C4-2B (cell line): ENCODE data around the gene SMARCC1.

ENCODE experiments used
- H3K27ac ChIP-seq: fragments of 450-650 bp; 2 replicates; pipeline ENCODE4 v1.5.1; 2017
- ZFX ChIP-seq: fragments of 450-650 bp; IDR thresholded peaks from 2 replicates; pipeline ENCODE4 v1.6.1; 2017
- TF ChIP-seq, protein P1 (sequence below): fragments of 450-650 bp; conservative IDR thresholded peaks from 2 replicates; pipeline ENCODE4 v1.5.1; 2017; ENCODE audit warnings: mild to moderate bottlenecking

Gene SMARCC1

GRCh38 chr3:47666118-47666517 lies 115.6 kb downstream of the SMARCC1 start:
- H3K27ac ChIP-seq: no peak overlapping the region
- TF ChIP-seq, protein P1, sequence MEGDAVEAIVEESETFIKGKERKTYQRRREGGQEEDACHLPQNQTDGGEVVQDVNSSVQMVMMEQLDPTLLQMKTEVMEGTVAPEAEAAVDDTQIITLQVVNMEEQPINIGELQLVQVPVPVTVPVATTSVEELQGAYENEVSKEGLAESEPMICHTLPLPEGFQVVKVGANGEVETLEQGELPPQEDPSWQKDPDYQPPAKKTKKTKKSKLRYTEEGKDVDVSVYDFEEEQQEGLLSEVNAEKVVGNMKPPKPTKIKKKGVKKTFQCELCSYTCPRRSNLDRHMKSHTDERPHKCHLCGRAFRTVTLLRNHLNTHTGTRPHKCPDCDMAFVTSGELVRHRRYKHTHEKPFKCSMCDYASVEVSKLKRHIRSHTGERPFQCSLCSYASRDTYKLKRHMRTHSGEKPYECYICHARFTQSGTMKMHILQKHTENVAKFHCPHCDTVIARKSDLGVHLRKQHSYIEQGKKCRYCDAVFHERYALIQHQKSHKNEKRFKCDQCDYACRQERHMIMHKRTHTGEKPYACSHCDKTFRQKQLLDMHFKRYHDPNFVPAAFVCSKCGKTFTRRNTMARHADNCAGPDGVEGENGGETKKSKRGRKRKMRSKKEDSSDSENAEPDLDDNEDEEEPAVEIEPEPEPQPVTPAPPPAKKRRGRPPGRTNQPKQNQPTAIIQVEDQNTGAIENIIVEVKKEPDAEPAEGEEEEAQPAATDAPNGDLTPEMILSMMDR: no peak
- TF ChIP-seq ZFX: no peak

DNA sequence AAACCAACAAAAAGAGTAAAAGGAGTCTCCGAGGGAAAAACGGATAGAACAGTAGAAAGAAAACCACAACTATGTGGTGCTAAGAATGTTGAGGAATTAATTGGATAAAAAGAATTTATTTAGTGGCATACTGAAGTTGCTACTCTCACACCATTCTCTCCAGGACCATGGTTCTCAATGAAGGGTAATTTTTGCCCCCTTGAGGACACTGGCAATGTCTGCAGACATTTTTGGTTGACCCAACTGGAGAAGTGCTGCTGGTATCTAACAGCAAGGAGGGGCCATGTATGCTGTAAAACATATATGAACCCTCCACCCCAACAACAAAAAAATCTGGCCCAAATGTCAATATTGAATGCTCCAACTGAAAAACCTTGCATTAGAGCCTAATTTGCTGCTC lies 117.2 kb downstream of the SMARCC1 start:
- no peak overlapping the region for H3K27ac ChIP-seq
- TF ChIP-seq, protein P1: peak; percentile 27; the same call in 1 of the 2 replicates
- no peak for TF ChIP-seq ZFX

- no peak overlapping the region for H3K27ac ChIP-seq
- TF ChIP-seq, protein P1: no peak
- no peak for TF ChIP-seq ZFX
Observed at GRCh38 chr3:47663630-47664240, 118.0 kb downstream of the SMARCC1 start.

DNA sequence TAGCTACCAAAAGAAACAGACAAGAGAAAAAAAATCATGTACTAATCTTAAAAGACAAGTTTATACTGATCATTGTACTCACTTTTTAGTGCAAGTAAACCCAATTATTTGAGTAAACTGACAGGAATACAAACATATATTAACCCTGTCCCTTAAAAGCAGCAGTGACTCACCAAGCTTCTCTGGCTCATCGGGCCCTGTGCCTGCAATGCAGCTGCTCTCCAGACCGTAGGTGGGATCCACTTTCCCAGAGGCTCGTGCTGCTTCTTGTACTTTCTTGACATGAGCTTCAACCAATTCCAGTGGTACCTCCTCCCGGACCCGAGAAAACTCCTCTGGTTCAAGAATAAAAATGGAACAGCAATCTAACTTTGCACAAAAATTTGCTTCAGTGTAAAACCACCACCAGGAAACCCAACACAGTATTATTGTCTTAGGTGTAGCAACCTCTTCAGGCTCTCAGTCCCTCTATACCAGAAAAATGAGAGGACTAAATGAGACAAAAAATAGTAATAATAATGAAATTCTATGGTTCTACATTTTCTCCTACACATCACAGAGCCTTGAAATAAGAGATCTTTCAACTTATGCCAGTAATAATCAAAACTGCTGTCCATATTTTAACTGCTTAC lies 120.5 kb downstream of the SMARCC1 start:
- TF ChIP-seq ZFX: no peak
- H3K27ac ChIP-seq: no peak overlapping the region

DNA sequence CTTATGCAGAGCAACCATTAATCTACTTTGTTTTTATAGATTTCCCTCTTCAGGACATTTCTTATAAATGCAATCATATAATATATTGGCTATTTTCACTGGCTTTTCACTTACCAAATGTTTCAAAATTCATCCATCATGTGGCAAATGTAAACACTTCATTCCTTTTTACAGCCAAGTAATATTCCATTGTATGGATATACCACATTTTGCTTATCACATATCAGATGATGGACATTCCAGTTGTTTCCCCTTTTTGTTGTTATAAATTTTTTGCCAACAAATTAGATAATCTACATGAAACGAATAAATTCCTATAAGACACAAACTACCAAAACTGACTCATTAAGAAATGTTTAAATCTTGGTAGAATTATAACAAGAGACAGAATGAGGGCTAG lies 123.2 kb downstream of the SMARCC1 start:
- no peak for TF ChIP-seq ZFX
- TF ChIP-seq, protein P1: no peak

DNA sequence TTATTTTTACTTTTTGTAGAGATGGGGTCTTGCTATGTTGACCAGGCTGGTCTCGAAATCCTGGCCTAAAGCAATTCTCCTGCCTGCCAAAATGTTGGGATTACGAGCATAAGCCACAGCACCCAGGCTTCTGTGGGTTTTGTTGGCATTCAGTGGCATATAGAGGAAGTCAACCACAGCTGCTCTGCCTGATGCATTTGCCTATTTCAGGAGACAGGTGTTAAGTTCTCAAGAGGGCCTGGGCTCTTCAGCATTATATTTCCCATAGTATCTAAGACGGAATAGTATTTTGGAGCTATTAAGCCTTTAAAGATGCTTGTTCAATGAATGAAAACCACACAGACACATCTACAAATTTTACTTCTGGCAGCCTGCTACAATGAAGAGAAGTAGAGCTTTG lies 129.6 kb downstream of the SMARCC1 start:
- no peak overlapping the region for H3K27ac ChIP-seq
- no peak for TF ChIP-seq ZFX

More for the DNA sequence above, 123.2 kb downstream of the SMARCC1 start:
- no peak overlapping the region for H3K27ac ChIP-seq

GRCh38 chr3:47650294-47650693 lies 131.4 kb downstream of the SMARCC1 start:
- TF ChIP-seq, protein P1: no peak
- no peak for TF ChIP-seq ZFX
- H3K27ac ChIP-seq: no peak overlapping the region

GRCh38 chr3:47647550-47647949 lies 134.1 kb downstream of the SMARCC1 start:
- H3K27ac ChIP-seq: no peak overlapping the region

More at GRCh38 chr3:47647550-47647949, 134.1 kb downstream of the SMARCC1 start:
- TF ChIP-seq ZFX: no peak
- TF ChIP-seq, protein P1: no peak
